Measurements from ENCODE around the gene YPEL2. TPM values are rescaled to one million over a fixed set of nuclear protein-coding genes. Genes with fewer than 3 reads are reported as not detected.

The YPEL2 gene
- total RNA-seq, 1 donor from 2014 or later = 19.5 TPM

- POLR2A ChIA-PET = no interaction called here
- H3K4me3 Mint-ChIP-seq = no peak overlapping the region
- no peaks in the 10 kb centered on the region for H3K9me3 Mint-ChIP-seq
- peaks cover 12% of the 10 kb centered on the region for H3K4me1 Mint-ChIP-seq
- no peak for DNase-seq
- no peaks in the 10 kb centered on the region for H3K36me3 Mint-ChIP-seq (ENCODE audit: low read depth)
- no peak for TF ChIP-seq CTCF (IDR thresholded peaks at IDR 0.05)
- no peaks in the 10 kb centered on the region for H3K27me3 Mint-ChIP-seq
- no peak for ATAC-seq (ENCODE audit: low read depth)
- CTCF ChIA-PET = no interaction called here
- intact Hi-C loops (cut with micrococcal nuclease) = no loop called here
- H3K27ac Mint-ChIP-seq = no peak overlapping the region
These were observed 86.0 kb downstream of the YPEL2 start for GRCh38 chr17:59417452-59417851.

GRCh38 chr17:59418732-59419166, 87.3 kb downstream of the YPEL2 start:
- DNase-seq = no peak
- H3K36me3 Mint-ChIP-seq (ENCODE audit: low read depth) = no peaks in the 10 kb centered on the region
- H3K27ac Mint-ChIP-seq = no peak overlapping the region

GRCh38 chr17:59420901-59421300, 89.4 kb downstream of the YPEL2 start:
- Mint-ChIP-seq H3K36me3 (ENCODE audit: low read depth) (no peaks in the 10 kb centered on the region), H3K27ac (no peak overlapping the region), H3K9me3 (no peaks in the 10 kb centered on the region), H3K27me3 (no peaks in the 10 kb centered on the region), H3K4me1 (no peaks in the 10 kb centered on the region), H3K4me3 (no peak overlapping the region)
- POLR2A ChIA-PET = no interaction called here
- DNase-seq (no peak), ATAC-seq (ENCODE audit: low read depth) (no peak)
- intact Hi-C loops (cut with micrococcal nuclease) = no loop called here
- CTCF ChIA-PET = no interaction called here
- no peak for TF ChIP-seq CTCF (IDR thresholded peaks at IDR 0.05)

More at GRCh38 chr17:59418732-59419166, 87.3 kb downstream of the YPEL2 start:
- intact Hi-C loops (cut with micrococcal nuclease) = no loop called here
- no peak for TF ChIP-seq CTCF (IDR thresholded peaks at IDR 0.05)
- no peaks in the 10 kb centered on the region for H3K9me3 Mint-ChIP-seq
- H3K4me3 Mint-ChIP-seq = no peak overlapping the region
- ChIA-PET CTCF (no interaction called here), POLR2A (interaction anchor here (1.0 kb wide), 1 partner anchor 10 kb away, joined by 3 read pairs; no protein-coding TSS in a partner anchor)
- ATAC-seq (ENCODE audit: low read depth) = no peak
- H3K4me1 Mint-ChIP-seq = peaks cover 2% of the 10 kb centered on the region
- H3K27me3 Mint-ChIP-seq = no peaks in the 10 kb centered on the region

GRCh38 chr17:59421722-59422121, 90.3 kb downstream of the YPEL2 start:
- H3K36me3 Mint-ChIP-seq (ENCODE audit: low read depth) = no peaks in the 10 kb centered on the region
- no peak overlapping the region for H3K4me3 Mint-ChIP-seq
- H3K27ac Mint-ChIP-seq = no peak overlapping the region
- ATAC-seq (ENCODE audit: low read depth) = no peak
- ChIA-PET POLR2A (no interaction called here), CTCF (no interaction called here)
- H3K9me3 Mint-ChIP-seq = no peaks in the 10 kb centered on the region
- no peak for TF ChIP-seq CTCF (IDR thresholded peaks at IDR 0.05)
- H3K27me3 Mint-ChIP-seq = no peaks in the 10 kb centered on the region
- intact Hi-C loops (cut with micrococcal nuclease) = no loop called here
- DNase-seq = no peak
- no peaks in the 10 kb centered on the region for H3K4me1 Mint-ChIP-seq

GRCh38 chr17:59423137-59423724, 91.8 kb downstream of the YPEL2 start:
- Mint-ChIP-seq H3K9me3 (no peaks in the 10 kb centered on the region), H3K36me3 (ENCODE audit: low read depth) (no peaks in the 10 kb centered on the region), H3K27me3 (no peaks in the 10 kb centered on the region), H3K27ac (no peak overlapping the region), H3K4me1 (no peaks in the 10 kb centered on the region), H3K4me3 (no peak overlapping the region)
- ChIA-PET POLR2A (interaction anchor here (0.6 kb wide), 1 partner anchor 141 kb away, joined by 10 read pairs; no protein-coding TSS in a partner anchor), CTCF (interaction anchor here (1.3 to 5.5 kb wide), 2 partner anchors 94 kb away, joined by 3 to 28 read pairs; no protein-coding TSS in a partner anchor)
- DNase-seq = no peak
- no peak for TF ChIP-seq CTCF (IDR thresholded peaks at IDR 0.05)
- no peak for ATAC-seq (ENCODE audit: low read depth)
- intact Hi-C loops (cut with micrococcal nuclease) = no loop called here
